Renal cortex interstitium (tissue), 11 donors: ENCODE measurements around the gene TGM1. TPM values are rescaled to one million over a fixed set of nuclear protein-coding genes. Genes with fewer than 3 reads are reported as not detected.

ENCODE experiments used
- DNase-seq, 11 donors: peaks; one replicate each; pipeline ENCODE4 v3.0.0-alpha.2; 2013; ENCODE audit warnings: low read depth in 9 of 11, low spot score in 4 of 11; ENCODE audit errors: extremely low read depth in 1 of 11
- polyA plus RNA-seq, 3 donors: library from polyadenylated mRNA; unstranded; fragments of 120-200 nt; gene quantifications; one replicate each; pipeline ENCODE4 v1.2.1, GENCODE V29; 2013; ENCODE audit not compliant: insufficient read length in 3 of 3

TGM1 gene
- polyA plus RNA-seq, 3 donors: 1.6 to 2.1 (median 2.0) TPM

DNA sequence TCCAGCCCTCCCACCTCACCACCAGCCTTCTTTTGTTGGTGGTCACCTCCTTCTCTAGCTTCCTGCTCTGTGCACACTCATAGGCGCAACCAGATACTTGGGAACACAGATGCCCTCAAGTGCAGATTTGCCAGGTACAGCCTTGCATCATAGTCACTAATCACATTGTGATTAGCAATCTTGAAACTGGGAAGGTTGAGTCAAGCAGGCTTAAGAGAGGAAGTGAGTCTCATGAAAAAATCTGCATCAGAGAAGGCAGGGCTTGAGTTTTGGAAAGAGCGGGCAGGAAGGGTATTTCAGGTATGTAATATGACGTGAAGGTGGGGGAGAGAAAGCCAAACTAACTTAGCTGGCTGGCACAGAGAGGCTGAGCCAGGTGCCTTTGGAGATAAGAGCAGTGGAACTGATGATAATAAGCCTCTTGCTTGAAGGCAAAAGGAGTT, 11.1 kb upstream of the TGM1 start:
- DNase-seq: no peak

DNA sequence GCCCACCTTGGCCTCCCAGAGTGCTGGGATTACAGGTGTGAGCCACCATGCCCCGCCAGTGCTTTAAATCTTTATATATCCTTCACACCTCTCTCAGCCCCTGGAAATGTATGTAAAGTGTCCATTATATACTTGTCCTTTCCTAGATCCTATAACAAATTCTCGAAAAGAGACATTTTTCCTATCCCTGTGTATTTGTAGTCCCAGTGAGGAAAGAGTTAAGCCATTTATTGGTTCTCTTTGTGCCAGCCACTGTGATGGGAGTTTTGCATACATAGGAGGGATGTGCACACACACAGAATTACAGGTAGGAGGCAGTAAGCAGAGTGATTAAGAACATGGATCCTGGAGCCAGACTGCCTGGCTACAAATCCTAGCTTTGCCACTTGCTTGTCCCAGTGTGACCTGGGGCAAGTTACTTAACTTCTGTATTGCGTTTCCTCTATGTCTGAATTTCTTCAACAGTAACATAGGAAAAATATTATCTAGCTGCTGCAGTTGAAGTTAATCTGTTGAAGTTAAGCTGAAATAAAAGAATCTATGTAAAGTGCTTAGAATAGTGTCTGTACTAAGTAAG, 10.5 kb upstream of the TGM1 start:
- no peak for DNase-seq

DNA sequence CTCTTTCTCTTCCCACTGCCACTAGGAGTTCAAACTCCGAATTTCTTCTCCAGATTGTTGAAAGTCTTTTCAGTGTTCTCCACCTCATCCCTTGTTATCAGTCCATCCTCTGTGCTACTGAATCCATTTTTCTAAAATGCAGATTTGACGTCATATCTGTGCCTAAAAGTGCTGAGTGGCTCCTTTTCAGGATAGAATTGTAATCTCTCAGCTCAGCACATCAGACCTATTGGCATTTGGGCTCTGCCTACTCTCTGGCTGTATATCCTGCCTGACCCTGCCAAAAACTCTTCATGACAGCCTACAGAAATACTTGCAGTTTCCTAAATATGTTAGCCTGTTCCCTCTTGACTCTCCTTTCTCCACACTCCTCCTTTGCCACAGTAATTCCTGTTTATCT, 9.5 kb upstream of the TGM1 start:
- no peak for DNase-seq

DNA sequence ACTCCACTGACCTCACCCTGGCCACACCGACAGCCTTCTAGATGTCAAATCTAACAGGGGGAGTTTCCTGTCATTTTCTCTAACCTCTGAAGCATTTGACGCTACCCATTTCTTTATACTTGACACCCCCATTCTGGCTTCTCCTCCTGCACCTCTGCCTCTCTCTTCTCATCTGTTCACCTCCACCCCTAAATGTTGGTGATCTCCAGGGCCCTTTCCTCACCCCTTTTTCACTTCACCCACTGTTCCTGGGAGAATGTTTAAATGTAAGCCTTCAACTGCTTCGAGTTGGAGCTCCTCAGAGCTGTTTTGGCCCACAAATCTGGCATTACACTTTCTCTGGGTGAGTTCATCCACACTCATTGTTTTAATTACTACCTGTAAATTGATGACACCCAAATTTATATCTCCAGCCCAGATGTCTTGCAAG, 8.9 kb upstream of the TGM1 start:
- no peak for DNase-seq

DNA sequence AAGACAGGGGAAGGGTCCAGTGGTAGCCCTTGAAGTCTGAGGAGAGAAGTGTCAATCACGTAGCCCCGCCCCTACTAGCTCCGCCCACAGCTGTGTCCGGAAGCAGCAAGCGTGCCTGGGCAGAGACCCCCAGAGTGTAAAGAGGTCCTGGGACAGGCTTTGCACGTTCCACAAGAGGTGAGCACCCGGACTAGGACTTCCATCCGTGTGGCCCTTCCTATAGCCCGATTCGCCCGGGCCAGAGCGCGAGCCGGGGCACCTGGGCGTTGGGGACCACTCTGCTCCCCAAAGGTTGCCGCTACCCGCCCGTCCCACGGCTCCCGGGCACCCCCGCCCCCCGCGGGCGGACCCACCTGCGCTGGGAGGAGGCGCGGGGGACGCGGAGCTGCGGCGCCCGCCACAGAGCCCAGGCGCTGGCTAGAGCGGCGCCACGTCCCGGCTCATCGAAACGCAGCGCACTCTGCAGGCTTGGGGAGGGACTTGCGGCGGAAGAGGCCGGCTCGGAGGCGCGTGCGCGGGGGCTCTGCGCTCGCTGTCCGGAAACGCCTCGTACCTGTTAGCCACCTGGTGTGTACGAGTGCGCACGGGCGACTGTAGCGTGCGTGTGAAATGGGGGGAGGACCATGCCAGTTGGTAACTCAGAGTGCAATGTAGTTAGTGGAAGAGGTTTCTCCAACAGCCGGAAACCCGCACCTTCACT, 8.3 kb upstream of the TGM1 start, which contains the start of gene RABGGTA:
TSS of gene RABGGTA (minus strand) at position 464 of the 700 bp plus-strand sequence. CDS start 482 bp downstream, outside the sequence.
- peak; percentile 70 to 89 (median 86) for DNase-seq

DNA sequence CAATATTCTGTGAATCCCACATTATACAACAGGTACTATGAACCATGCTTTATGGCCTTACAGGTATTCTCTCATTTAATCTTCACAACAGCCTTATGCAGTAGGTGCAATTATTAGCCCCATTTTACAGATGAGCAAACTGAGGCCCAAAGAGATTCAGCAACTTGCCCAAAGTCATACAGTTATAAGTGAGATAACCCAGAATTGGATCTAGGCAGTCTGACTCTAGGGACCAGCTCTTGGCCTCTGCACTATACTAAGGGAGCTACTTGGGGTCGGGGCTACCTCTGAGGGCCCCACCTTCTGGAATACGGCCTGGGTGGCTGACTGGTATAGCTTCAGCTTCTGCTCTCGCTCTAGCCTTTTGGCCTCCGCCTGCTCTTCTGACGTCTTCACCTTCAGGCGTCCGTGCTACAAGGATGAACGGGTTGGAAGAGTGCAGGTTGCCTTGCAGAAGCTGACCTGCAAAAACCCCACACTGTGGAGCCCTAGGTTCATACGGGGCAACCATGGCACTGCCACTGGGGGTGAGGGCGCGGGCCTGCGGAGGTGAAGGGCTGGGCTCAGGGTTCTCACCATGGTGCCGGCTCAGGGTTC, 7.7 kb upstream of the TGM1 start:
- peak in 2 of 11 donors; percentile 5 to 11 for DNase-seq

DNA sequence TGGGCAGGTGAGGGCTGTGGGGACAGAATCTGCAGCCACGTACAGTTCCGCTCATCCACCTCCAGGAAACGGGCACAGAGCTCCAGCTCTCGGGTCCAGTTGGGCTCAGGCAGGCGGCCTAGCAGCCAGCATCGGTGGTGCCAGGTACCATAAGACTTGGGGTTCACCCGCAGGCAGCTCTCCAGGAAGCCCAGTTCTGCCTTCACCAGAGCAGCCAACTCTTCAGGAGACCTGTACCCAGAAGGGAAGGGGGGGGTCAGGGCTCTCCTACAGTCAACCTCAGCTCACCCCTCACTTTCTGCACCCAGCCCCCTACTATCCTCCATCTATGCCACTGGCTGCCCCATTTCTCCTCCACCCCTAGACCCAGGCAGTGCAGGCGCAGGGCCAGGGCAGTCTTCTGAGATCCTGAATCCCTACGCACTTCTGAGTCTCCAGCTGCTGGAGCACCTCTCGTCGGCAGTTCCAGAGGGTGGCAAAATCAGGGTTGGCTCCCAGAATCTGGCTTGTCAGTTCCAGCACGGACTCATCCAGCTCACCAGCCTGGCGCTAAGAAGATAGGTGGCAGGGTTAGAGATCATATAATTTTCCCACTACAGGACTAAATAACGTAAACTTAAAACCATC, 7.0 kb upstream of the TGM1 start:
- DNase-seq: no peak

DNA sequence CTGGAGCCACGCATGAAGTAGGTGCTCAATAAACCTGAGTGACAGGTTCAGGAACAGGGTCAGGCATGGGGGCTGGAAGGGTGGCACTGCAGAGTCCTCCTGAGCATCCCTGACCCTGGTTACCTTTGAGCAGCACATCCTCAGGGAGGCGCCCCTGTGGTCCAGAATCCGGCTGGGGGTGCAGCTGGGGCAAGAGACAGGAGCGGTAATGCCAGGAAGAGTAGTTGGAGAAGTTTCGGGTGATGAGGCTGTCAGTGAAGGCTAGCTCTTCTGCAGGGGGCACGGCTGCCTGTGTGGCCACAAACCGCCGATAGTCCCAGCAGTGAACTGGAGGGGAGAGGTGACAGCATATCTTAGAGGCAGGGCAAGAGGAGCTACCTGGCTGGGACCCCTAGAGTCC, 6.4 kb upstream of the TGM1 start:
- DNase-seq: no peak

DNA sequence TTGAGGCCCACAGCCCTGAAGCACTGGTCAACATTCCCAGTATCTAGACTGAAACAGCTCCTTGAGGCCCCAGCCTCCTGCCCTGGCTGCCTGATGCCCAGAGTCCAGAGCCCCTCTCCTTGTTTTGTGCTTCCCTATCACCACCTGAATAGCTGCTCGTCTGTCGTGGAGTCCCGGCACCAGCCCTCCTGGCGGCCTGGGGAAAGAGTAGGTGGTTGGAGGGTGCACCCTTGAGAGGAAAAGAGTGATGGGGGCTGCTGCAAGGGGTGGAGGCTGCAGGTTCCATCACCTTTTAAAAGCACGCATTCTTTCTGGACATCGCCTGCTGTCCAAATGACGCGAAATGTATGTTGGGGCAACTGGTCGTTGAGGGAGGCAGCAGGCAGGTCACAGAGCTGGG, 5.2 kb upstream of the TGM1 start:
- no peak for DNase-seq

DNA sequence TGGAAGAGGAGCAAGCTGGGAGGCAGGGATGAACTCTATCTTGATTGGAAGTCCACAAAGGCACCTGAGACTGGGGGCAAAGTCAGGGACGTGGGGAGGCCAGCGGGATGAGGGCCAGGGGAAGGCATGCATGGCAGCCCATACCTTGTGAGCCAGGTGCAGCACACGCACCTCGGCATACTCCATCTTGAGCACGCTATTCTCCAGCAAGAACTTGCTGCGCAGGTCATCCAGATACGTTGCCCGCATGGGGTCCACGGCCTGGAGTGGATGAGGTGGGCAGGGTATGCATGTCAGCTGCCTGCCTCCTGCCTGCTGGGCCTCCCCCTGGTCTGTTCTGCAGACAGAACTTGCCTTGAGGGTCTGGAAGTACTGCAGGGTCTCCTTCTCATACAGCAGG, 4.5 kb upstream of the TGM1 start:
- DNase-seq: no peak

DNA sequence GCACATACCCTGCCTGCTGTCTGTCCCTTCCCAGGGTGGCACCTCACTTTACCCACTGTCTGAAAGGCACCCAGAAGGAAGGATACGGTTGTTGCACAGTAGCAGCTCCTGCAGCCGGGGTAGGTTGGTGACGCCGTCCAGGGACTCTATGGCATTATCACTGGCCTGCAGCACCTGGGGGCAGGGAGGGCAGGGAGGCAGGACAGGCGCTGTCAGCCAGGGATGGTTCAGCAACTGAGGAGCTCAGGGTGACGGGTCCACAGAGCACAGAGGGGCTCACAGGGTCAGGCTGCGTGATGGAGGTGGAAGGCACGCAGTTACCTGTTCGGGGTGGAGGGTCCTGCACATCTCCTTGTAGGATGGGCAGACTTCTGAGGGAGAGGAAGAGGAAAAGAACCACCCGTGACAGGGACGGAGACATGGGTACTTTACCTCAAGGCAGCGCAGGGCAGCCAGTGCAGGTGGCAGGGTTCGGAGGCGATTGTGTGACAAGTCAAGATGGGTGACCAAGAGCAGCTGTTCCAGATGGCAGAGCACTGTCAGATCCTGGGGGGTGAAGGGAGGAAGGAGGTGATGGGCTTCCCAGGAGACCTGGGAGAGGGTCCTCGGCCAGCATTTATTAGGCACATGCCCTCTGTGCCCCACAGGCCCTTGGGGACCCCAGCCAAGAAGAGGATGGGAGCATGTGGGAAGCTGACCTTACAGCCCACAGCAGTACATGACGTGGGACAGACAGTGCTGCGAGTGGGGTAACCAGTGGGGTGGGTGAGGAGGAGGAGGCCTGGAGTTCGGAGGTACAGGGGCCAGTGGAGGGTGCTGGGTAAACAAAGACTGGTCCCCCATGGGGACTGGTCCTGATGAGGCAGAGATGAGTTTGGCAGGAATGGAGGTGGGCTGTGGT, 3.6 kb upstream of the TGM1 start:
- DNase-seq: no peak

DNA sequence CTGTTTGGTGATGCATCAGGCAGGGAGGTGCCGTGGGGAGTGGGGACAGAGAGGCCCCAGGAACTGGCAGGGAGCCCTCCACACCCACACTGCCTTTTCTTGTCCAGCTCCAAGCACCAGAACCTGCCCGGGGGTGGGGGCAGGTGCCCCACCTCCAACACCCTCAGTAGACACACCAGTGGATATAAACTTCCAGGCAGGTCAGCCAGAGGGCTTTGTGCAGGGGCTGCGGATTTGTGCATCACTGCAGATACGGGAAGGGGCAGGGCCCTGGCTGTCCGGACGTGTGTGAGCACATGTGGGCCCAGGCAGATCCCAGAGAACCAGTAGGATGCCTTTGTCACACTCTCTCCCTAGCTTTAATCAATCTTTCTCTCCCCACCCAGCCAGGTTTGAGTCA, 1.3 kb upstream of the TGM1 start:
- DNase-seq: no peak

DNA sequence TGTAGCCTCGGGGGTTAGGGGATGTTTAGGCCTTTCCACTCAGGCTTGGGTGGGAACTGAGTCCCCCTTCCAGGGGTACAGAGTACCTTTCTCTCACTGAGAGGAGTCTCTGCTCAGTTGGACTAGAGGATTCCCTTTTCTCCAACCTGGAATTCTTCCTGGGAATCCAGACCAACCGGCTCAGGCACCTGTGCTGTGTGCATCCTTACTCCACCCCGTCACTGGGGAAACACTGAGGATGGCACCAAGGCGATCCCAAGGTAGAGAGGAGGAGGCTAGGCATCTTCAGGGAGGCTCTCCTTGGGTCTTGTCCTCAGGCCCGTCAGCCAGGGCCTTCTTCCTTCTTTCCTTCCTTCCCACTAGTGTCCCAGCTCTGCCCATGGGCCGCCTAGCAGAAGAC, 871 bp upstream of the TGM1 start:
- no peak for DNase-seq

DNA sequence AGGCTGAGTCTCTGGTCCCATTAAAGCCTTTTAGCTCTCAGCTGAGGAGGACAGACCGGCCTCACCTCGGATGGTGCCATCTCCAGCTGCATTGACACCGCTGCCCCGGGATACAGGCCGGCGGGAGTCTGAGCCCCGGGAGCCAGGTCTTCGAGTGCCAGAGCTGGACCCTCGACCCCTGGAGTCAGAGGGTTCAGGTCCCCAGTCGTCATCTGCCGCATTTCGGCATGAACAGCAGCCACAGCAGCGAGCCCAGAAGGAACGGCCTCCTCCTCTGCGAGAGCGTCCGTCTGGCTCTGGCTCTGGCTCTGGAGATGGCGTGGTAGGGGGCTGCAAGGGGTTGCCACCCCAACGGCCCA, 1.0 kb downstream of the TGM1 start:
- DNase-seq: no peak

DNA sequence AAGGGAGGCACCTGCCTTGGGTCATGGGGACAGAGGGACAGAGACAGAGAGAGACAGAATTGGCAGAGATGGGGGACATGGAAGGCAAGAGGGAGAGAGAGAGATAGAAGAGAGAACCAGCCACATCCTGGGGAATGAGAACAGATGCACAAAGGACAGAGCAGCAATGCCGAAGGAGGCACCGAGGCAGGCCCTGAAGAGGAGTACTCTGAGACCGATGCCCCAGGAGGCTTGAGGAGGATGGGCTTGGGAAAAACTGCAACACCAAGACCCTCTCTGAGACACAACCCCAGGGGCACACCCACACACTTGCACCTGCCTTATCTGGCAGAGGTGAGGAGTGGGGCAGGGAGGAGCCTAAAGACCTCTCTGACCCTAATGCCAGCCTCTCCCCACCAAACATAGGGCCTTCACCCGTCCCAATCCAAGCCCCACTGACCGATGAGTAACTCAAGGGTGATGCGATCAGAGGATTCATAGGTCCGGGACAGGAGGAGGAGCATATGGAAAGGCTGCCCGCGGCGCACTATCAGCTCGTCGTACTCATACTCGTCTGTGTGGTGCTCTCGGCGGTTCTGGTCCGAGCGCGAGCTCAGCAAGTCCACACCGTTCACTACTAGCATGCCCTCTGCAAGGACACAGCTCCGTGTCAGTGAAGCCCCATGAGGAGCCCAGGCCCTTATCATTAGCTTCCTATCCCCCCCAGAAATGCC, 1.6 kb downstream of the TGM1 start:
- no peak for DNase-seq

DNA sequence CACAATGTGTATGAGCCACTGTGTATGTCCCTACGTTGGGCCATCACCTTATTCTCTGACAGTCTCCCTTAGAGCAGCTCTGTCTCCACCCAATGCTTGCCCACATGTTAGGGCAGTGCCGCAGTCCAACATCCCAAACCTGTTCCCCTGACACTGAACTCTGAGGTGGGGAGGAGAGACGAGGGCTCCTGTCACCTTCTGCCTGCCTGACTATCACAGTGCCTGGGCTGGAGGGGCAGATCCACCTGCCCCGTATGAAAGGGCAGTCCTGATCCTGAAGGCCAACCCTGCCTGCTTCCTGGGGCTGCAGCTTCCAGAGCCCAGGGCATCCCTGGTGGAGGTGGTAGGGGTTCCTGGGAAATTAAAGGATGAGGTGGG, 2.2 kb downstream of the TGM1 start:
- no peak for DNase-seq

DNA sequence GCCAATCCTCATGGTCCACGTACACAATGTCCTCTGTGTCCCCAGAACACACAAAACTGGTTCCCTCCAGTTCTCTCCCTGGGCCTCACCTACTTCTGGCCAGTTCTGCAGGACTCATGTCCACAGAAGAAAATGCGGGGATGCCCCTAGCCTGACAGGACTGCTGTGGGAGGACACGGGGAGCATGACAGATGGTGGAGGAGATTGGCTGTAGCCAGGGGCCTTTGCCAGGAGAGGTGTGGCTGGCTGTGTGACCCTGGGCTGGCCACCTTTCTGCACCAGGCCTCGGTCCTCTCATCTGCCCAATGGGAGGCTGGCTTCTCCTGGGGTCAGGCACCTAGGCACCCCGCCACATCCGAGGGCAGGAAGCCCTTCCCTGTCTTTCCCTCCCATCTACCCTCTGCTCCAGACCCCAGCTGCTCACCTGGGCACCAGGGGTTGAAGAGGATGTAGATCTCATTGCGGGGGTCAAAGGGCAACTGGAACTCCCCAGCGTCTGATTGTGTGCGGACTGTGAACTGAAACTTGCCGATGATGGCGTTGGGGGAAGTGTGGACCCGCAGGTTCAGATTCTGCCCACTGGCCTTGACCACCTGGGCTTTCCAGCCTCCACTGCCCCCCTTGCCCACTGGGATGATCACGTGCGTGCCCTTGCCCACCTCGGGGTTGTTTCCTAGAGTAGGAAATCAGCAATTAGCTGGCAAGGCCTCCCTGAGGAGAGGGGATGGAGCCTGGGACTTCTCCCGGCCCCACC, 2.8 kb downstream of the TGM1 start:
- no peak for DNase-seq
